Measurements from ENCODE around the gene CDK3.

CDK3 gene

GRCh38 chr17:75994802-75995370 is 5.8 kb upstream of the CDK3 start:
- DNase-seq: no peak

GRCh38 chr17:75995385-75995925 is 5.2 kb upstream of the CDK3 start:
- DNase-seq: no peak

GRCh38 chr17:75996665-75997590 is 3.7 kb upstream of the CDK3 start:
- peak; percentile 52 for DNase-seq

GRCh38 chr17:75998327-75998795 is 2.3 kb upstream of the CDK3 start:
- no peak for DNase-seq

GRCh38 chr17:76000016-76000754 is 470 bp upstream of the CDK3 start:
- peak; percentile 53 for DNase-seq

GRCh38 chr17:76002100-76002499 is 1.4 kb downstream of the CDK3 start:
- no peak for DNase-seq

- no peak for DNase-seq
Observed at GRCh38 chr17:76003915-76004314, 3.3 kb downstream of the CDK3 start.

GRCh38 chr17:76004750-76005262 is 4.2 kb downstream of the CDK3 start:
- no peak for DNase-seq

GRCh38 chr17:76005263-76006149 is 4.9 kb downstream of the CDK3 start:
- DNase-seq: peak; percentile 82

GRCh38 chr17:76007131-76007849 is 6.6 kb downstream of the CDK3 start:
- no peak for DNase-seq

- no peak for DNase-seq
Observed at GRCh38 chr17:76007850-76008165, 7.2 kb downstream of the CDK3 start.

GRCh38 chr17:76008208-76008607 is 7.6 kb downstream of the CDK3 start:
- no peak for DNase-seq

- no peak for DNase-seq
Observed at GRCh38 chr17:76008630-76009425, 8.2 kb downstream of the CDK3 start.

GRCh38 chr17:76009447-76009846 is 8.8 kb downstream of the CDK3 start:
- DNase-seq: no peak

GRCh38 chr17:76009969-76010661 is 9.5 kb downstream of the CDK3 start:
- DNase-seq: no peak

- DNase-seq: no peak
Observed at GRCh38 chr17:76011951-76012350, 11.3 kb downstream of the CDK3 start.

GRCh38 chr17:76013377-76013932 is 12.8 kb downstream of the CDK3 start:
- DNase-seq: no peak

- peak; percentile 78 for DNase-seq
Observed at GRCh38 chr17:76014100-76014924, 13.7 kb downstream of the CDK3 start.

GRCh38 chr17:76014925-76015261 is 14.2 kb downstream of the CDK3 start:
- DNase-seq: no peak
